ENCODE results near the gene MAP7. TPM values are rescaled to one million over a fixed set of nuclear protein-coding genes. Genes with fewer than 3 reads are reported as not detected.
"Not testable (repeated sequence)": the region's sequence is repeated elsewhere in the genome, so short reads cannot be mapped to it uniquely, and the experiment has no call there.

MAP7 gene
- total RNA-seq, 1 donor from 2014 or later = 1.2 TPM

GRCh38 chr6:136396908-136397307 lies 153.3 kb downstream of the MAP7 start:
- no peak for DNase-seq (ENCODE audit: low spot score)
- H3K4me1 Mint-ChIP-seq (ENCODE audit: low read depth) = no peaks in the 10 kb centered on the region
- intact Hi-C loops (cut with micrococcal nuclease) = no loop called here
- H3K36me3 Mint-ChIP-seq (ENCODE audit: low read depth) = no peaks in the 10 kb centered on the region
- H3K9me3 Mint-ChIP-seq = no peaks in the 10 kb centered on the region
- H3K27ac Mint-ChIP-seq = no peak overlapping the region
- peaks cover 3% of the 10 kb centered on the region for H3K27me3 Mint-ChIP-seq (ENCODE audit: low read depth)
- no peak overlapping the region for H3K4me3 Mint-ChIP-seq (ENCODE audit: low read depth)

GRCh38 chr6:136390959-136391358 lies 159.3 kb downstream of the MAP7 start:
- H3K27ac Mint-ChIP-seq; H3K27me3 Mint-ChIP-seq (ENCODE audit: low read depth); intact Hi-C loops (cut with micrococcal nuclease); H3K4me1 Mint-ChIP-seq (ENCODE audit: low read depth); H3K4me3 Mint-ChIP-seq (ENCODE audit: low read depth); DNase-seq (ENCODE audit: low spot score); H3K9me3 Mint-ChIP-seq; H3K36me3 Mint-ChIP-seq (ENCODE audit: low read depth): not testable (repeated sequence)

DNA sequence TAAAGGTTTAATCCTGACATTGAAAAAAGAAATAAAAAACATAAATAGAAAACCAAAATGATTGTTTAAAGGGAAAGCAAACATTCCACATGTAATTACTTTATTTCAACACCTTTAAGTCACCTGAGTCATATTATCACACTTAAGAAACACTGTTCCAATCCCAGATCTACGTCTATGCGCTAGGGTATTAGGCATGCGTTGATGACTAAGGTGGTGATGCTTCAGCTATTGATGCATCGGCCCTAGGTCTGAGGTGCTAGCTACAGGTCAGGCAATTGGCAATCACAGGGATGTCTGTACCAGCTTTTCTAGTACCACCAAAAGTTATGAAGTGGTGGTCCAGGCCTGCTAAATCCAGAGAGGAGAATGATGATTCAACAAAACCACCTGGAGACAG lies 162.9 kb downstream of the MAP7 start:
- Mint-ChIP-seq H3K36me3 (ENCODE audit: low read depth) (no peaks in the 10 kb centered on the region), H3K4me3 (ENCODE audit: low read depth) (no peak overlapping the region)

GRCh38 chr6:136383268-136383937 lies 166.8 kb downstream of the MAP7 start:
- intact Hi-C loops (cut with micrococcal nuclease) = no loop called here
- Mint-ChIP-seq H3K27me3 (ENCODE audit: low read depth) (peaks cover 3% of the 10 kb centered on the region), H3K36me3 (ENCODE audit: low read depth) (no peaks in the 10 kb centered on the region), H3K27ac (no peak overlapping the region), H3K9me3 (no peaks in the 10 kb centered on the region), H3K4me3 (ENCODE audit: low read depth) (no peak overlapping the region), H3K4me1 (ENCODE audit: low read depth) (peaks cover 3% of the 10 kb centered on the region)
- no peak for DNase-seq (ENCODE audit: low spot score)

More for the DNA sequence above, 162.9 kb downstream of the MAP7 start:
- H3K27me3 Mint-ChIP-seq (ENCODE audit: low read depth) = peaks cover 6% of the 10 kb centered on the region
- no peak overlapping the region for H3K27ac Mint-ChIP-seq
- DNase-seq (ENCODE audit: low spot score) = no peak
- no peaks in the 10 kb centered on the region for H3K9me3 Mint-ChIP-seq
- H3K4me1 Mint-ChIP-seq (ENCODE audit: low read depth) = no peaks in the 10 kb centered on the region
- intact Hi-C loops (cut with micrococcal nuclease) = no loop called here

DNA sequence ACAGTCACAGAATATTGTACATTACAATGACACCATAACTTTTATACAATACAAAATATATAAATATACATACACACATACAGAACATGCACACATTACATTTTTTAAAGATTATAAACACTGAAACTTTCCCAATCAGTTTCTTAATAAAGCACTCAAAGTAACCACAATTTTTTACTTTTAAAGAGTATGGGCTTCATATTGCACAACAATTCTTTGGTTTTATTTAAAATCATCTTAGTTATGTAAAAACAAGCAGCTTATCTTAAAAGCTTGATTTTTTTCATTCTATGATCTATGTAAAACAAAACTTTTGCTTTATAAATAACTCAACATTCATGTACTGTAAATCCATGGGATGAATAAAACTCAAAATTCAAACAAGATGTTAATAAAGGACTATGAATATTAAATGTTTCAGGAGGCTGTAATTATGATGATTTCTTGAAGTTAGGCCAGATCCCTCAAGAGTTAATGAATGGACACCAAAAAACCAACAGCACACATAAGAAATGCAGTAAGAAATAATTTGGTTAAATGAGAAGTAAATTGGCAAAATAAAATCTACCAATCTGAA lies 167.5 kb downstream of the MAP7 start:
- H3K4me1 Mint-ChIP-seq (ENCODE audit: low read depth) = peaks cover 3% of the 10 kb centered on the region
- H3K27me3 Mint-ChIP-seq (ENCODE audit: low read depth) = peaks cover 3% of the 10 kb centered on the region
- intact Hi-C loops (cut with micrococcal nuclease) = no loop called here
- H3K9me3 Mint-ChIP-seq = no peaks in the 10 kb centered on the region
- no peaks in the 10 kb centered on the region for H3K36me3 Mint-ChIP-seq (ENCODE audit: low read depth)
- DNase-seq (ENCODE audit: low spot score) = no peak
- no peak overlapping the region for H3K4me3 Mint-ChIP-seq (ENCODE audit: low read depth)
- no peak overlapping the region for H3K27ac Mint-ChIP-seq

DNA sequence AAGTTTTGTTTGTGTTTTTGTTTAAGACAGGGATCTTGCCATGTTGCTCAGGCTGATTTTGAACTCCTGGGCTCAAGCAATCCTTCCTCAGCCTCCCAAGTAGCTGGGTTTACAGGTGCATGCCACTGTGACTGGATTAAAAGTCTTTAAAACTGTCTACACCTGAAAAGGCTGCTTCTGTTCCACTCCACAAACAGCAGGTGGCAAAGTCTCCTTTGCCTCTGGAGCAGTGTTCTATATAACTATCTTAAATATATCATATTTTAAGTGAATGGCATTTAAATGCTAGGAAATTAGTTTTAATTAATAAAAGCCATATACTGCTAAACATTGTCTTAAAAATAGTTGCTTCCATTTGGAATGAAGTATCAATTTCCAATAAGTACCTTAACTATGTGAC lies 171.3 kb downstream of the MAP7 start:
- Mint-ChIP-seq H3K36me3 (ENCODE audit: low read depth) (no peaks in the 10 kb centered on the region), H3K27ac (no peak overlapping the region), H3K4me1 (ENCODE audit: low read depth) (peaks cover 5% of the 10 kb centered on the region), H3K9me3 (no peaks in the 10 kb centered on the region), H3K27me3 (ENCODE audit: low read depth) (peaks cover 12% of the 10 kb centered on the region), H3K4me3 (ENCODE audit: low read depth) (no peak overlapping the region)
- intact Hi-C loops (cut with micrococcal nuclease) = no loop called here
- DNase-seq (ENCODE audit: low spot score) = no peak

- H3K36me3 Mint-ChIP-seq (ENCODE audit: low read depth); H3K27ac Mint-ChIP-seq; intact Hi-C loops (cut with micrococcal nuclease): not testable (repeated sequence)
Measured at GRCh38 chr6:136375836-136376235, 174.4 kb downstream of the MAP7 start.

GRCh38 chr6:136371959-136372358 lies 178.3 kb downstream of the MAP7 start:
- Mint-ChIP-seq H3K27me3 (ENCODE audit: low read depth) (peaks cover 21% of the 10 kb centered on the region), H3K27ac (no peak overlapping the region), H3K4me1 (ENCODE audit: low read depth) (no peaks in the 10 kb centered on the region), H3K36me3 (ENCODE audit: low read depth) (no peaks in the 10 kb centered on the region), H3K9me3 (no peaks in the 10 kb centered on the region), H3K4me3 (ENCODE audit: low read depth) (no peak overlapping the region)
- intact Hi-C loops (cut with micrococcal nuclease) = no loop called here
- no peak for DNase-seq (ENCODE audit: low spot score)

More at GRCh38 chr6:136375836-136376235, 174.4 kb downstream of the MAP7 start:
- H3K4me1 Mint-ChIP-seq (ENCODE audit: low read depth); H3K4me3 Mint-ChIP-seq (ENCODE audit: low read depth); DNase-seq (ENCODE audit: low spot score); H3K9me3 Mint-ChIP-seq: not testable (repeated sequence)
- peaks cover 16% of the 10 kb centered on the region for H3K27me3 Mint-ChIP-seq (ENCODE audit: low read depth)

GRCh38 chr6:136370988-136371728 lies 179.1 kb downstream of the MAP7 start:
- Mint-ChIP-seq H3K4me1 (ENCODE audit: low read depth) (peaks cover 1% of the 10 kb centered on the region), H3K27me3 (ENCODE audit: low read depth) (peaks cover 26% of the 10 kb centered on the region), H3K27ac (no peak overlapping the region), H3K9me3 (no peaks in the 10 kb centered on the region), H3K36me3 (ENCODE audit: low read depth) (no peaks in the 10 kb centered on the region), H3K4me3 (ENCODE audit: low read depth) (no peak overlapping the region)
- no peak for DNase-seq (ENCODE audit: low spot score)
- intact Hi-C loops (cut with micrococcal nuclease) = no loop called here

- Mint-ChIP-seq H3K4me3 (ENCODE audit: low read depth) (no peak overlapping the region), H3K36me3 (ENCODE audit: low read depth) (no peaks in the 10 kb centered on the region), H3K27ac (no peak overlapping the region), H3K9me3 (no peaks in the 10 kb centered on the region), H3K27me3 (ENCODE audit: low read depth) (peaks cover 19% of the 10 kb centered on the region), H3K4me1 (ENCODE audit: low read depth) (peaks cover 7% of the 10 kb centered on the region)
- DNase-seq (ENCODE audit: low spot score) = no peak
- intact Hi-C loops (cut with micrococcal nuclease) = no loop called here
Measured at GRCh38 chr6:136365776-136366354, 184.4 kb downstream of the MAP7 start.

DNA sequence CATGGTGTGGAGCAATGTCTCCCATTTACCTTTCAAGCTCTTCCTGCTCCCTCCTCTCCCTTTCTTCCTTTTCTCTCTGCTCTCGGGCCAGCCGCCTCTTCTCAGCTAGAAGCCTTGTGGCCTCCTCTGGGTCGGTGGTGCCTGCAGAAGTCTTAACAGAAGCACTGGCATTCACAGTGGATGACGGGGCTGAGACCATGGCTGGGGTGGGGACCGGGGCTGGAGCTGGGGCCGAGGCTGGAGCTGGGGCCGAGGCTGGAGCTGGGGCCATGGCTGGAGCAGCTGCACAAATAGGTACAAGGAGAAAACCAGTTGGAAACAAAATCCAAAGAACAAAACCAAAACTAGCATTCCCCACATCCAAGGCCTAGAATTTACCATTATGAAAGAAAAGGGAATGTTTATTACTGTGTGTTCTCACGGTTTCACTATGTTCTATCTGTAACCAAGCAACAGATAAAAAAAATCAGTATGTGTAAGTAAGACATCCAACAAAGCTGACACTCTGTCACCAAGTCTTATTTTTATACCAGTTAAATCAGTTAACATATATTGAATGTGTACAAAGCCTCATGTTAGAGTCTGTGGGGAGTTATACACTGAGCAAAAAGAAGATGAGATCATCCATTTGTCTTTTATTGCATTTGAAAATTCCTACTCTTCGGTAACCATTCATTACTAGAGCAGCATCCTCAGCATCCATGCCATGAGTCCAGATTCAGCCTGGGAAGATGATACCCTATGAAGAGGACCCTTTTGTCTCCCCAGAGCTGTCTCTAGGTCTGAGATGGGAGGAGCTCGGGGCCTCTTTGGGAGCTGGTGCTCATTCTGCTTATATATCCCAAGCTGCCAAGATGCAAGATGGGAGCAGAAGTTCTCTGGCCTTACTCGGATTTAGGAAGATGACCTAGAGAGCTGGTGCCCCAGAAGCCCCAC lies 187.5 kb downstream of the MAP7 start:
- no peaks in the 10 kb centered on the region for H3K9me3 Mint-ChIP-seq
- DNase-seq (ENCODE audit: low spot score) = no peak
- H3K27me3 Mint-ChIP-seq (ENCODE audit: low read depth) = peaks cover 19% of the 10 kb centered on the region
- no peak overlapping the region for H3K4me3 Mint-ChIP-seq (ENCODE audit: low read depth)
- H3K36me3 Mint-ChIP-seq (ENCODE audit: low read depth) = no peaks in the 10 kb centered on the region
- peaks cover 7% of the 10 kb centered on the region for H3K4me1 Mint-ChIP-seq (ENCODE audit: low read depth)
- intact Hi-C loops (cut with micrococcal nuclease) = no loop called here
- H3K27ac Mint-ChIP-seq = no peak overlapping the region

DNA sequence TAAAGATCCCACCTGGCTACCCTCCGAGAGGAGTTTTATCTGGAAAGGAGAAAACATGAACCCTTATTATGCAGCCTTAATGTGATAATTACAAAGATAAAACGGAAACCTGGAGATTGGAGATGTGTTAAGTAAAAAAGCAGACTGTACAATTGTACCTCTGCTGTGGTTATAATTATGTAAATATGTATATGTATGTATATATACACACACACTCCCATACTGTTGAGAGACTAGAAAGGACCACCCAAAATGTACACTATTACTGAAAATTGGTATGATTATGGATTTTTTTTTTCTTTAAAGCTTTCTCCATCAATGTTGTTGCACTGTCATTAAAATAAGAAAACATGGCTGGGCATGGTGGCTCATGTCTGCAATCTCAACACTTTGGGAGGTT lies 188.4 kb downstream of the MAP7 start:
- no peaks in the 10 kb centered on the region for H3K9me3 Mint-ChIP-seq
- H3K27me3 Mint-ChIP-seq (ENCODE audit: low read depth) = peaks cover 12% of the 10 kb centered on the region
- H3K27ac Mint-ChIP-seq = no peak overlapping the region
- intact Hi-C loops (cut with micrococcal nuclease) = no loop called here
- no peaks in the 10 kb centered on the region for H3K36me3 Mint-ChIP-seq (ENCODE audit: low read depth)
- DNase-seq (ENCODE audit: low spot score) = no peak
- no peak overlapping the region for H3K4me3 Mint-ChIP-seq (ENCODE audit: low read depth)
- peaks cover 7% of the 10 kb centered on the region for H3K4me1 Mint-ChIP-seq (ENCODE audit: low read depth)

Data from activated T-helper 2 cell treated with anti-CD3 and anti-CD28 coated beads, Interferon-gamma antibody, Interleukin-2, Interleukin-4, amounts not matched to agents 10 μg/mL and 5 μg/mL and 100 μg/mL, durations not matched to agents 14 hours and 24 hours and 36 hours (primary cell).